Testis (tissue), 2 donors: ENCODE measurements around the gene CSF2.

Source experiments
- CTCF ChIP-seq, 3 experiments: fragments of 450-650 bp in 2 of 3; fragments of 200-600 bp in 1 of 3; sonication (generic) in 1 of 3; IDR thresholded peaks; one replicate each; pipeline ENCODE4 v1.5.1; 2016 to 2019; ENCODE audit warnings: antibody characterized with exemption in 3 of 3, mild to moderate bottlenecking in 2 of 3, moderate library complexity in 1 of 3
- POLR2A ChIP-seq: fragments of 450-650 bp; IDR thresholded peaks from one replicate; pipeline ENCODE4 v1.6.1; 2017; ENCODE audit warnings: antibody characterized with exemption, mild to moderate bottlenecking, moderate library complexity

DNA sequence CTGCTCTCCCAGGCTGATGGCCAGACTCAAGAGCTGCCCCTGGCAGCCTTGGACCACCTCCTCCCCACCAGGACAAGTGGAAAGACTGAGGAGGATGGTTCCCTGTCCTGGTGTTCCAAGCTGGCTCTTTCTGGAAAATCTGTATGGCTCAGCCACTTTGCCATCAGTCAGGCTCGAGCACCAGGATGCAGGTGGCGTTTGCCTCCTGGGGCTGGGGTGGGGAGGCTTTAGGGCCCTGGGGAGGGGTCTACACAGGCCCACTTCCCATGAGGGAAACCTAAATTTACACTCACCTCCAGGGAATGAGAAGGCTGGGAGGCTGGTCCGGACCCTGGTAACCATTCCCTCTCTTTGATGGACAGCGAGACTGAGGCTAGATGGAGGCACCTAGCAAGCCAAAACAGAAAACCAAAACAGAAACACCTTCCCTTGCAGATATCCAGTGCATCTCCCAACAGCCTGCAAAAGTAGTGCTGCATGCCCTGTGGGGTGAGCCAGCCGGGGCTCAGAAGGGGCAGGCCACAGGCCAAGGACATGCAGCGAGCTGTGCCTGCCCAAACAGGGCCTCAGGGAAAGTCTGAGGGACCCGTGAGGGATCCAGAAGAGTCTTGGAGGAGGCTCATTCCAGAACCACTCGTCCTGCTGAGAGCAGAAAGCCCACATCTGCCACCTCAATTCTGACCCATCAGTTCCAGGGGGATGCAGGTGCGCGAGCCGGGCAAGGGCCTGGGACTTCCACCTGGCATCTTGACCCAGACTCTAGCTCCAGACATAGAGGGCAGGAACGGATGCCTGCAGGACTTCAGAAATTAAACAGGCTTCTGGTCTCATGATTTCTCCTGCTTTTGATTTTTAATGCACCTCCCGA is 5.4 kb upstream of the CSF2 start:
- TF ChIP-seq CTCF (IDR thresholded peaks at IDR 0.05): no peak
- TF ChIP-seq POLR2A: no peak
